Gastroesophageal sphincter (tissue), 4 donors: Measurements from ENCODE around the gene OS9. TPM values are rescaled to one million over a fixed set of nuclear protein-coding genes. Genes with fewer than 3 reads are reported as not detected.

Experiments used
- ATAC-seq: fragments of 150-250 bp; one replicate; pipeline ENCODE4 v1.9.1; 2016; ENCODE audit warnings: mild to moderate bottlenecking, moderate library complexity
- H3K27ac ChIP-seq, 4 donors: fragments of 200-600 bp; sonication (generic) in 3 of 4; 1 replicate in 3 of 4; 2 replicates in 1 of 4; pipeline ENCODE4 v1.5.1; 2016 to 2019
- H3K27me3 ChIP-seq: fragments of 200-600 bp; sonication (generic); one replicate; pipeline ENCODE4 v1.5.1; 2019
- H3K36me3 ChIP-seq, 2 donors: fragments of 200-600 bp; sonication (generic); one replicate each; pipeline ENCODE4 v1.5.1; 2019; ENCODE audit warnings: control low read depth in 1 of 2
- H3K4me1 ChIP-seq, 3 donors: fragments of 200-600 bp; sonication (generic); 1 replicate in 2 of 3; 2 replicates in 1 of 3; pipeline ENCODE4 v1.5.1; 2016 to 2019; ENCODE audit warnings: control low read depth in 2 of 3
- H3K4me3 ChIP-seq, 2 donors: fragments of 200-600 bp; sonication (generic); one replicate each; pipeline ENCODE4 v1.5.1; 2019; ENCODE audit warnings: mild to moderate bottlenecking in 1 of 2, moderate library complexity in 1 of 2
- H3K9me3 ChIP-seq, 3 donors: fragments of 200-600 bp; sonication (generic); one replicate each; pipeline ENCODE4 v1.5.1; 2017 to 2019; ENCODE audit warnings: control low read depth in 2 of 3
- EP300 ChIP-seq: sonication (generic); formaldehyde crosslinking; IDR thresholded peaks from one replicate; pipeline ENCODE4 v1.6.1; 2017; ENCODE audit warnings: antibody characterized with exemption, mild to moderate bottlenecking
- POLR2A ChIP-seq, 2 donors: fragments of 450-650 bp; IDR thresholded peaks; one replicate each; pipeline ENCODE4 v1.6.1; 2017; ENCODE audit warnings: antibody characterized with exemption in 2 of 2, mild to moderate bottlenecking in 2 of 2, moderate library complexity in 1 of 2
- POLR2AphosphoS5 ChIP-seq: sonication (generic); formaldehyde crosslinking; IDR thresholded peaks from one replicate; pipeline ENCODE4 v1.6.1; 2017; ENCODE audit warnings: antibody characterized with exemption
- WGBS, 2 donors: methylation state at CpG; one replicate each; pipeline ENCODE4 v1.1.5; 2018; ENCODE audit warnings: low coverage in 1 of 2; 5-methylcytosine and 5-hydroxymethylcytosine counted together
- total RNA-seq, 4 donors: library from RNA; depleted of rRNA; stranded (reverse); fragments of >200 nt; gene quantifications; one replicate each; pipeline ENCODE4 v1.1.0, GENCODE V29; 2016
- TF ChIP-seq, protein P1 (sequence below), 4 experiments: fragments of 200-600 bp in 2 of 4; fragments of 450-650 bp in 2 of 4; sonication (generic) in 1 of 4; IDR thresholded peaks; one replicate each; pipeline ENCODE4 v1.5.1; 2017 to 2019; ENCODE audit warnings: antibody characterized with exemption in 4 of 4, mild to moderate bottlenecking in 2 of 4, moderate library complexity in 2 of 4

OS9 gene
- total RNA-seq, 4 donors from 2014 or later, result 161 to 235 (median 186) TPM

DNA sequence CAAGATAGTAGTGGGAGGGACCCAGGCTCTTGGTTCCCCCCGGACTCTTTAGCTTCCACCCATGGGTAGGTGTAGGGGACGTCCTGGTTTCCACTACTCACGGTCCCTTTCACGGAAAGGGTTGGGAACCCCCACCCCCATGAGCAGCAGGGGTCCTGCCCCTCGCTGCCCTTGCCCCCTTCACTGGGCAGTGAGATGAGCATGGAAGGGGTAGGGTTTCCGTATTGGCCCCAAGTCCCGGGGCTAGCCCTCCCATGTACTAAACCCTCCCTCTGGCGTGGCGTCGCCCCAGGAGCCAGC is 31.9 kb downstream of the OS9 start:
- WGBS, 2 donors, result no CpG with 5 or more reads among the region's 10 CpGs
- TF ChIP-seq POLR2AphosphoS5, result no peak
- TF ChIP-seq, protein P1, sequence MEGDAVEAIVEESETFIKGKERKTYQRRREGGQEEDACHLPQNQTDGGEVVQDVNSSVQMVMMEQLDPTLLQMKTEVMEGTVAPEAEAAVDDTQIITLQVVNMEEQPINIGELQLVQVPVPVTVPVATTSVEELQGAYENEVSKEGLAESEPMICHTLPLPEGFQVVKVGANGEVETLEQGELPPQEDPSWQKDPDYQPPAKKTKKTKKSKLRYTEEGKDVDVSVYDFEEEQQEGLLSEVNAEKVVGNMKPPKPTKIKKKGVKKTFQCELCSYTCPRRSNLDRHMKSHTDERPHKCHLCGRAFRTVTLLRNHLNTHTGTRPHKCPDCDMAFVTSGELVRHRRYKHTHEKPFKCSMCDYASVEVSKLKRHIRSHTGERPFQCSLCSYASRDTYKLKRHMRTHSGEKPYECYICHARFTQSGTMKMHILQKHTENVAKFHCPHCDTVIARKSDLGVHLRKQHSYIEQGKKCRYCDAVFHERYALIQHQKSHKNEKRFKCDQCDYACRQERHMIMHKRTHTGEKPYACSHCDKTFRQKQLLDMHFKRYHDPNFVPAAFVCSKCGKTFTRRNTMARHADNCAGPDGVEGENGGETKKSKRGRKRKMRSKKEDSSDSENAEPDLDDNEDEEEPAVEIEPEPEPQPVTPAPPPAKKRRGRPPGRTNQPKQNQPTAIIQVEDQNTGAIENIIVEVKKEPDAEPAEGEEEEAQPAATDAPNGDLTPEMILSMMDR (IDR thresholded peaks at IDR 0.05), result no peak
- no peak for TF ChIP-seq POLR2A (IDR thresholded peaks at IDR 0.05)
- no peak for TF ChIP-seq EP300
- H3K27ac ChIP-seq, result peak overlapping the region in 1 of 4 donors; percentile 74
- peaks cover 0 to 14% of the 10 kb centered on the region in 2 donors for H3K36me3 ChIP-seq
- peak overlapping the region in 1 of 2 donors; percentile 74 for H3K4me3 ChIP-seq
- ATAC-seq, result no peak
- peaks cover 57% of the 10 kb centered on the region for H3K27me3 ChIP-seq
- peaks cover 0 to 28% (median 4%) of the 10 kb centered on the region in 3 donors for H3K4me1 ChIP-seq
- no peaks in the 10 kb centered on the region for H3K9me3 ChIP-seq

DNA sequence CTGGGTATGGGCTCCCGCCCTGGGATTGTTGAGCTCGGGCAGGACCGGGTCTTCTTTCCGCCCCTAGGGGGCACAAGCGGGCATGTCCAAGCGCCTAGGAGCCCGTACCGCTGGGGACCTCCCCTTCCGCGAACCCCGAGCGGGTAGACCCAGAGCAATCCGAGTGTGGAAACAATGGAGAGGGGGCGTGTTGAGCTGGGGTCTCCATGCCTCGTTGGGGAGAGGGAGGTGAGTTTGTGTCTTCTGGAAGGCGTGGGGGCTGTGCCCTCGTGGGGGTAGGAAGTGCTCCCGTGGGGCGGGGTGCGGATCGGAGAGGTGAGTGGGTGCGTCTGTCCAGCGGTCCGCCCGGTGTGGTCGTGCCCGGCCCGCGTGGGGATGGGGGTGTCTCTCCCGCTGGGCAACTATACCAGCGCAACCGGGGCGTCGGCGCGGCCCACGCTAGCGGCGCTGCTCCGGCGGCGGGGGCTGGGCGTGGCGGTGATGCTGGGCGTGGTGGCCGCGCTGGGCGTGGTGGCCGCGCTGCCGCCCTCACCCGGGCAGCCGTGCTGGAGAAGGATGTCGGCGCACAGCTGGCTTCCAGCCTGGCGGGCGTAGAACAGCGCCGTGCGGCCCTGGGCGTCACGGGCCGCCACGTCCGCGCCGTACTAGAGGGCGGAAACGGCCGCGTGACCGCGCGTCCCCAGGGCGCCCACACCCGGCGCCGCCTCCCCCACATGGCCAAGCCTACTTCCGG is 32.4 kb downstream of the OS9 start:
- Histone ChIP-seq H3K4me1 (peaks cover 0 to 28% (median 4%) of the 10 kb centered on the region in 3 donors), H3K27me3 (peaks cover 62% of the 10 kb centered on the region), H3K36me3 (peaks cover 0 to 9% of the 10 kb centered on the region in 2 donors), H3K27ac (peak overlapping the region in 3 of 4 donors; percentile 54 to 74 (median 64)), H3K4me3 (peak overlapping the region; percentile 12 to 74), H3K9me3 (no peaks in the 10 kb centered on the region)
- WGBS, 2 donors, result no CpG with 5 or more reads among the region's 79 CpGs
- TF ChIP-seq POLR2A (IDR thresholded peaks at IDR 0.05), result no peak
- TF ChIP-seq, protein P1 (IDR thresholded peaks at IDR 0.05), result peak in 3 of 4 experiments; percentile 45 to 76 (median 58)
- no peak for TF ChIP-seq POLR2AphosphoS5
- peak; percentile 82 for ATAC-seq

DNA sequence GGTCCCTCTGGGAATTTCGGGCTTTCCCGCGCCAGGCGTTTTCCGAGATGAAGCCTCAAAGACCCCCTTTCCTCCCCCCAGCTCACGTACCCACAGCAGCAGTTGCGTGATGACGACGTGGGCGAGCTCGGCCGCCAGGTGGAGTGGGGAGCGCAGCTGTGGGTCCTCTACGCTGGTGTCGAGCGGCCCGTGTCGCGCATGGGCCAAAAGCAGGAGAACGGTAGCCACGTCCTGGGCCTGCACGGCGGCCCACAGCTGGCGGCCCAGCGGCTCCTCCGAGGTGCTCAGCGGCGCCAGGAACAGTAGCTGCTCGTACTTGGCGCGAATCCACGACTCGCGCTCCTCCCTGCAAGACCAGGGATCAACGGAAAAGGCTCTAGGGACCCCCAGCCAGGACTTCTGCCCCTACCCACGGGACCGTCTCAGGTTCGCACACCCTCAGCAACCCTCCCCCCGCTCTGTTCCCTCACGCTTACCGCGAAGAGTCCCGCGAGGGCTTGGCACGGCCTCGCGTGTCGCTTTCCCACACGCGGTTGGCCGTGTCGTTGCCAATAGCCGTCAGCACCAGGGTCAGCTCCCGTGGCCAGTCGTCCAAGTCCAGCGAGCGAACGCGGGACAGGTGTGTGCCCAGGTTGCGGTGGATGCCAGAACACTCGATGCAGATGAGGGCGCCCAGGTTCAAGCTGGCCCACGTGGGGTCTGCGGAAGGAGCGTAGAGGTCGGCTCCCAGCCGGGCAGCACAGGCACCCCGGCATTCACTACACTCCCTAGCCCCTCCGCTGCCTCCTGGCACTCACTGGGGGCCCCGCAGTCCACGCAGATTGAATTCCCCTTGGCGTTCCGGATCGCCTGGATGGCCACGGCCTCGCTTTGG is 33.2 kb downstream of the OS9 start:
- no peak for TF ChIP-seq EP300
- TF ChIP-seq, protein P1 (IDR thresholded peaks at IDR 0.05), result peak in 3 of 4 experiments; percentile 44 to 47 (median 46)
- peaks cover 0 to under 1% of the 10 kb centered on the region in 2 donors for H3K36me3 ChIP-seq
- no peaks in the 10 kb centered on the region for H3K9me3 ChIP-seq
- peak; percentile 34 for ATAC-seq
- H3K27me3 ChIP-seq, result peaks cover 70% of the 10 kb centered on the region
- no CpG with 5 or more reads among the region's 76 CpGs for WGBS, 2 donors
- peak overlapping the region in 2 of 4 donors; percentile 54 to 74 for H3K27ac ChIP-seq
- H3K4me1 ChIP-seq, result peaks cover 0 to 28% (median 4%) of the 10 kb centered on the region in 3 donors
- peak overlapping the region; percentile 12 to 74 for H3K4me3 ChIP-seq

DNA sequence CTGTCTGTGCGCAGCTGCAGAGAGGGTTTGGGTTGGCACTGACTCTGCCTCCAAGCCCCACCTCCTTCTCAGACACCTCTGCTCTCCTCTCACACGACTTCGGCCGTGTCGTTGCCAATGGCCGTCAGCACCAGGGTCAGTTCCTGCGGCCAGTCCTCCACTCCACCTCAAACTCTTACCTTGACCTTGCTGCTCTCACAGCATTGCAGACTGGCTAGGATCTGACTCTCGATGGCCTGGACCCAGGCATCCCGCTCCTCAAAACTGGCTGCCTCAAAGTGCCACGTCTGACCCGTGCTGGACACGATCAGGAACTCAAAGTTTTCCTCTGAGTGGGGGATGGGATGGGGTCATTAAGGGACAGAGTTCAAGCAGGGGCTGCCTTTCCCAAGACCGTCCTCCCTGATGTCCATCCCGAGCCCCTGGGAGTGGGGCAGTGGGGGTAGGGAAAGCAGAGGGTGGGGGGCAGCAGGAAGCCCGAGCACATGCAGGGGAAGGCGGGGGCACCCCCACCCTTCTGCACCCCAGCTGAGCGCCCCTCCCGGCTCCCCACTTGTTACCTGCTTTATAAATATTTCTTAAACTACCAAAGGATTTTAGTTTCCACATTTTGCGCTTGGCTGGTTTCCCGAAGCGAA is 33.9 kb downstream of the OS9 start:
- TF ChIP-seq, protein P1 (IDR thresholded peaks at IDR 0.05), result no peak
- TF ChIP-seq POLR2AphosphoS5, result no peak
- no peak for TF ChIP-seq EP300
- no peak for TF ChIP-seq POLR2A (IDR thresholded peaks at IDR 0.05)
- Histone ChIP-seq H3K27me3 (peaks cover 78% of the 10 kb centered on the region), H3K27ac (peak overlapping the region in 1 of 4 donors; percentile 74), H3K4me1 (peaks cover 0 to 28% (median 4%) of the 10 kb centered on the region in 3 donors), H3K36me3 (no peaks in the 10 kb centered on the region), H3K4me3 (no peak overlapping the region), H3K9me3 (no peaks in the 10 kb centered on the region)
- 43 to 61% methylated on average over 6 to 7 of the region's 21 CpGs for WGBS, 2 donors
- ATAC-seq, result no peak
